Naive B cell (primary cell): ENCODE data around the gene CSNK1G1. TPM values are rescaled to one million over a fixed set of nuclear protein-coding genes. Genes with fewer than 3 reads are reported as not detected.
"Not testable (repeated sequence)": the region's sequence is repeated elsewhere in the genome, so short reads cannot be mapped to it uniquely, and the experiment has no call there.

Experiments
- ATAC-seq, 2 donors: fragments of 150-1000 bp; cut with Tn5 transposase; 2 replicates each; pipeline ENCODE4 v1.10.0; 2021; ENCODE audit warnings: low read depth in 2 of 2, mild to moderate bottlenecking in 2 of 2, moderate library complexity in 2 of 2
- DNase-seq: peaks from one replicate; pipeline ENCODE4 v3.0.0; 2022
- H3K27ac Mint-ChIP-seq, 6 donors: one replicate each; pipeline ENCODE4 v1.8.0; 2020 to 2022; ENCODE audit warnings: mild to moderate bottlenecking in 6 of 6, mixed read lengths in 6 of 6, moderate library complexity in 5 of 6, inconsistent platforms in 2 of 6
- H3K27me3 Mint-ChIP-seq, 3 donors: one replicate each; pipeline ENCODE4 v1.8.0; 2021 to 2022; ENCODE audit warnings: mixed read lengths in 3 of 3, mild to moderate bottlenecking in 1 of 3
- H3K36me3 Mint-ChIP-seq, 2 donors: one replicate each; pipeline ENCODE4 v1.8.0; 2020 to 2022; ENCODE audit warnings: mixed read lengths in 2 of 2, inconsistent platforms in 1 of 2, mild to moderate bottlenecking in 1 of 2
- H3K4me1 Mint-ChIP-seq, 3 donors: one replicate each; pipeline ENCODE4 v1.8.0; 2020 to 2022; ENCODE audit warnings: mixed read lengths in 3 of 3, inconsistent platforms in 1 of 3, mild to moderate bottlenecking in 1 of 3, moderate library complexity in 1 of 3
- H3K4me3 Mint-ChIP-seq, 8 donors: one replicate each; pipeline ENCODE4 v1.8.0; 2020 to 2022; ENCODE audit warnings: mild to moderate bottlenecking in 8 of 8, mixed read lengths in 8 of 8, moderate library complexity in 8 of 8, inconsistent platforms in 2 of 8
- H3K9me3 Mint-ChIP-seq, 7 donors: one replicate each; pipeline ENCODE4 v1.8.0; 2020 to 2022; ENCODE audit warnings: mixed read lengths in 7 of 7, mild to moderate bottlenecking in 5 of 7, inconsistent platforms in 2 of 7, moderate library complexity in 1 of 7
- polyA plus RNA-seq, 6 donors: library from polyadenylated mRNA; unstranded; fragments of 300-500 nt; fragmentation: Illumina TruSeq; gene quantifications; one replicate each; pipeline ENCODE4 v1.2.3, GENCODE V29; 2021; ENCODE audit warnings: low read depth in 6 of 6

Gene CSNK1G1
- polyA plus RNA-seq, 6 donors from 2014 or later, result 1.2 to 26.0 (median 15.4) TPM

DNA sequence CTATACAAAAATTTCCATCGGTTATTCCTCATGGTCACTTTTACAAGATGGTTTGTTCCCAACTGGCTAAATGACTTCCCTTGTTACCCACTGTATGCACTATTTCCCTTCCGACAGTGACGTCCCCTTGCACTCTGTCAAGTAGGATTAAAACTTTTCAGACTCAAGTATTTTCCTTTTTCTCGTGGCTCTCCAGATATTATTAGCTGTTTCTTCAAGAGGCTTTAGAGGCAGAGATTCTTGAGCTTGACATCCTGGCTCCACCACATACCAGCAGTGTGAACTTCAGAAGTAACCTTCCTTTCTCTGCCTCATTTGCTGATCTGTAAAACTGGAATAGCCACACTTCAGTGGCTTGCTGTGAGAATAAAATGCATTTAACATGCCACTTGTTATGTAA is 14.0 kb downstream of the CSNK1G1 start:
- ATAC-seq (no peak), DNase-seq (no peak)
- Mint-ChIP-seq H3K27ac (no peak overlapping the region), H3K4me1 (peaks cover 4 to 11% (median 8%) of the 10 kb centered on the region in 3 donors), H3K9me3 (no peaks in the 10 kb centered on the region), H3K36me3 (no peaks in the 10 kb centered on the region), H3K4me3 (no peak overlapping the region), H3K27me3 (no peaks in the 10 kb centered on the region)

DNA sequence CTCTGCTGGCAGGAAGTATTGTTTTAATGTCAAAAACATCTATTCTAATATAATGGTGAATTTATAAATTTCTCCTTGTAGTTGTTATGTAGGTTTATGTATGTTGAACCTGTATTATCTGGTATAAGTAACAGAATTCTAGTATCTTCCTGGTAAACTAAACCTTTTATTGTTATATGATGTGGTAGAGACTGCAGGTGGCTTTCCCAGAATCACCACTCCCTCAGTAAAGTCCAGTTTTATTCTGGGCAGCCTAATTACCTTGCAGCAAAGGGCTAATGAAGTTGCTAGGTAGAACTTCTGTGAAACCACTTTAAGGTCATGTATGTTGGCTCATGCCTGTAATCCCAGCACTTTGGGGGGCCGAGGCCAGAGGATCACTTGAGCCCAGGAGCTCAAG is 15.6 kb downstream of the CSNK1G1 start:
- no peaks in the 10 kb centered on the region for H3K36me3 Mint-ChIP-seq
- DNase-seq (no peak), ATAC-seq (no peak)
- no peak overlapping the region for H3K4me3 Mint-ChIP-seq
- H3K9me3 Mint-ChIP-seq, result no peaks in the 10 kb centered on the region
- H3K27ac Mint-ChIP-seq, result no peak overlapping the region
- H3K4me1 Mint-ChIP-seq, result peaks cover 2 to 9% (median 8%) of the 10 kb centered on the region in 3 donors
- H3K27me3 Mint-ChIP-seq, result no peaks in the 10 kb centered on the region

GRCh38 chr15:64337761-64338160 is 18.2 kb downstream of the CSNK1G1 start:
- no peaks in the 10 kb centered on the region for H3K36me3 Mint-ChIP-seq
- ATAC-seq, result no peak
- H3K27ac Mint-ChIP-seq, result no peak overlapping the region
- peaks cover 7 to 16% (median 9%) of the 10 kb centered on the region in 3 donors for H3K4me1 Mint-ChIP-seq
- H3K27me3 Mint-ChIP-seq, result no peaks in the 10 kb centered on the region
- no peak for DNase-seq
- no peak overlapping the region for H3K4me3 Mint-ChIP-seq
- H3K9me3 Mint-ChIP-seq, result no peaks in the 10 kb centered on the region

- Mint-ChIP-seq H3K4me1 (peaks cover 7 to 16% (median 9%) of the 10 kb centered on the region in 3 donors), H3K4me3 (peak overlapping the region in 1 of 8 donors; percentile 10), H3K36me3 (no peaks in the 10 kb centered on the region), H3K27ac (peak overlapping the region in 4 of 6 donors; percentile 0 to 65 (median 46)), H3K27me3 (no peaks in the 10 kb centered on the region), H3K9me3 (no peaks in the 10 kb centered on the region)
- no peak for ATAC-seq
- DNase-seq, result no peak
These were observed 21.7 kb downstream of the CSNK1G1 start for GRCh38 chr15:64333986-64334929.

DNA sequence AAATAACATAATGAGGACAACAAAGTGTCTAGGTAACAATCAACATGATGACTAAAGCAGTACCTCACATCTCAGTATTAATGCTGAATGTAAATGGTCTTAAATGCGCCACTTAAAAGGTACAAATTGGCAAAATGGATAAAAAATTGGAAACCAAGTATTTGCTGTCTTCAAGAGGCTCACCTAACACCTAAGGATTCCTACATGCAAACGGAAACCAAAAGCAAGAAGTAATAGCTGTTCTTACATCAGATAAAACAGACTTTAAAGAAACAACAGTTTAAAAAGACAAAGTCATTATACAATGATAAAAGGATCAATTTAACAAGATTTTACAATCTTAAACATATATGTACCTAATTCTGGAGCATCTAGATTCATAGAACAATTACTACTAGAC is 22.5 kb downstream of the CSNK1G1 start:
- Mint-ChIP-seq H3K9me3 (no peaks in the 10 kb centered on the region), H3K27me3 (no peaks in the 10 kb centered on the region), H3K36me3 (no peaks in the 10 kb centered on the region), H3K4me1 (peaks cover 7 to 16% (median 9%) of the 10 kb centered on the region in 3 donors), H3K4me3 (no peak overlapping the region), H3K27ac (peak overlapping the region in 2 of 6 donors; percentile 0 to 43)
- DNase-seq (no peak), ATAC-seq (no peak)

DNA sequence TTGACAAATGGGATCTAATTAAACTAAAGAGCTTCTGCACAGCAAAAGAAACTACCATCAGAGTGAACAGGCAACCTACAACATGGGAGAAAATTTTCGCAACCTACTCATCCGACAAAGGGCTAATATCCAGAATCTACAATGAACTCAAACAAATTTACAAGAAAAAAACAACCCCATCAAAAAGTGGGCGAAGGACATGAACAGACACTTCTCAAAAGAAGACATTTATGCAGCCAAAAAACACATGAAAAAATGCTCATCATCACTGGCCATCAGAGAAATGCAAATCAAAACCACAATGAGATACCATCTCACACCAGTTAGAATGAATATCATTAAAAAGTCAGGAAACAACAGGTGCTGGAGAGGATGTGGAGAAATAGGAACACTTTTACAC is 24.3 kb downstream of the CSNK1G1 start:
- not testable (repeated sequence) for H3K4me3 Mint-ChIP-seq, H3K36me3 Mint-ChIP-seq, H3K9me3 Mint-ChIP-seq, DNase-seq, H3K27me3 Mint-ChIP-seq, H3K27ac Mint-ChIP-seq, ATAC-seq
- peaks cover 7 to 16% (median 9%) of the 10 kb centered on the region in 3 donors for H3K4me1 Mint-ChIP-seq

GRCh38 chr15:64326975-64327374 is 29.0 kb downstream of the CSNK1G1 start:
- H3K36me3 Mint-ChIP-seq, H3K9me3 Mint-ChIP-seq, DNase-seq, H3K4me1 Mint-ChIP-seq, ATAC-seq, H3K27ac Mint-ChIP-seq, H3K4me3 Mint-ChIP-seq, H3K27me3 Mint-ChIP-seq: not testable (repeated sequence)

DNA sequence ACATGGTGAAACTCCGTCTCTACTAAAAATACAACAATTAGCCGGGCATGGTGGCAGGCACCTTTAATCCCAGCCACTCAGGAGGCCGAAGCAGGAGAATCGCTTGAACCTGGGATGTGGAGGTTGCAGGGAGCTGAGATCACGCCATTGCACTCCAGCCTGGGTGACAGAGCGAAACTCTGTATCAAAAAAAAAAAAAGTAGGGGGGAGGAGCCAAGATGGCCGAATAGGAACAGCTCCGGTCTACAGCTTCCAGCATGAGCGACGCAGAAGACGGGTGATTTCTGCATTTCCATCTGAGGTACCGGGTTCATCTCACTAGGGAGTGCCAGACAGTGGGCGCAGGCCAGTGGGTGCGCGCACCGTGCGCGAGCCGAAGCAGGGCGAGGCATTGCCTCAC is 29.5 kb downstream of the CSNK1G1 start:
- not testable (repeated sequence) for H3K36me3 Mint-ChIP-seq, H3K9me3 Mint-ChIP-seq, H3K4me3 Mint-ChIP-seq, ATAC-seq, H3K27me3 Mint-ChIP-seq, H3K4me1 Mint-ChIP-seq, H3K27ac Mint-ChIP-seq, DNase-seq

DNA sequence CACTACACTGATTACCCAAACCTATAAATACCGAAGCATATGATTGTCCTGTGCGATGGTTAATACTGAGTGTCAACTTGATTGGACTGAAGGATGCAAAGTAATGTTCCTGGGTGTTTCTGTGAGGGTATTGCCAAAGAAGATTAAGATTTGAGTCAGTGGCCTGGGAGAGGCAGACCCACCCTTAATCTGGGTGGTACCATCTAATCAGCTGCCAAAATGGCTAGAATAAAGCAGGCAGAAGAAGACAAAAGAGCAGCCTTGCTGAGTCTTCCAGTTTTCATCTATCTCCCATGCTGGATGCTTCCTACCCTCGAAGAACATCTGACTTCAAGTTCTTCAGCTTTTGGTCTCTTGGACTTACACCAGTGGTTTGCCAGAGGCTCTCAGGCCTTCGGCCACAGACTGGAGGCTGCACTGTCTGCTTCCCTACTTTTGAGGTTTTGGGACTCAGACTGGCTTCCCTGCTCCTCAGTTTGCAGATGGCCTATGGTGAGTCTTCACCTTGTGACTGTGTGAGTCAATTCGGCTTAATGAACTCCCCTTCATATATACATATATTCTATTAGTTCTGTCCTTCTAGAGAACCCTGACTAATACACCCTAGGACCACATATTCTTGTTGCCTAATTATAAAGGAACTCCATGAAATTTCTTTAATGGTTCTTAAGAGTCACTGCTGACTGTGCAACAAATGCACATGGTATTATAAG is 31.7 kb downstream of the CSNK1G1 start:
- no peaks in the 10 kb centered on the region for H3K27me3 Mint-ChIP-seq
- no peak for DNase-seq
- H3K27ac Mint-ChIP-seq, result peak overlapping the region in 3 of 6 donors; percentile 28 to 82 (median 54)

GRCh38 chr15:64315216-64315615 is 40.8 kb downstream of the CSNK1G1 start:
- peak overlapping the region in 1 of 6 donors; percentile 83 for H3K27ac Mint-ChIP-seq

More for the DNA sequence above, 31.7 kb downstream of the CSNK1G1 start:
- Mint-ChIP-seq H3K4me3 (no peak overlapping the region), H3K9me3 (no peaks in the 10 kb centered on the region), H3K4me1 (peaks cover 0 to 6% (median 3%) of the 10 kb centered on the region in 3 donors), H3K36me3 (no peaks in the 10 kb centered on the region)
- no peak for ATAC-seq

DNA sequence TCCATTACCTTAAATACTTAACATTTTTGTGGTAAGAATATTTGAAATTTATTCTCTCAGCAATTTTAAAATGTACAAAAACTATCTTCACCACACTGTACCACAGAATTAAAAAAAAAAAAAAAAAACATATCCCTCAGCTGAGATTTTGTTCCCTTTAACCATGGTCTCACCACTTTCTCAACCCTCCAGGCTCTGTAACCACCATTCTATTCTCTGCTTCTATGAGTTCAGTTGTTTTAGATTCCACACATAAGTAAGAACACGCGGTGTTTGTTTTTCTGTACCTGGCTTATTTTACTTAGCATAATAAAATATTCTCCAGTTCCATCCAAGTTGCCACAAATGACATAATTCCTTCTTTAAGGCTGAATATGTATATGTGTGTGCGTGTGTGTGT is 41.5 kb downstream of the CSNK1G1 start:
- Mint-ChIP-seq H3K27ac (peak overlapping the region in 2 of 6 donors; percentile 2 to 63), H3K4me1 (peaks cover 0 to 14% (median 5%) of the 10 kb centered on the region in 3 donors), H3K9me3 (no peaks in the 10 kb centered on the region), H3K36me3 (no peaks in the 10 kb centered on the region), H3K4me3 (no peak overlapping the region), H3K27me3 (no peaks in the 10 kb centered on the region)
- no peak for ATAC-seq
- DNase-seq, result no peak

More at GRCh38 chr15:64315216-64315615, 40.8 kb downstream of the CSNK1G1 start:
- ATAC-seq, result no peak
- no peaks in the 10 kb centered on the region for H3K27me3 Mint-ChIP-seq
- no peak for DNase-seq
- no peak overlapping the region for H3K4me3 Mint-ChIP-seq
- H3K4me1 Mint-ChIP-seq, result peaks cover 0 to 14% (median 5%) of the 10 kb centered on the region in 3 donors
- H3K9me3 Mint-ChIP-seq, result no peaks in the 10 kb centered on the region
- no peaks in the 10 kb centered on the region for H3K36me3 Mint-ChIP-seq

GRCh38 chr15:64311566-64311965 is 44.4 kb downstream of the CSNK1G1 start:
- Mint-ChIP-seq H3K36me3 (no peaks in the 10 kb centered on the region), H3K27me3 (no peaks in the 10 kb centered on the region), H3K4me1 (peaks cover 0 to 14% (median 5%) of the 10 kb centered on the region in 3 donors), H3K9me3 (no peaks in the 10 kb centered on the region), H3K4me3 (no peak overlapping the region), H3K27ac (no peak overlapping the region)
- no peak for DNase-seq
- no peak for ATAC-seq

DNA sequence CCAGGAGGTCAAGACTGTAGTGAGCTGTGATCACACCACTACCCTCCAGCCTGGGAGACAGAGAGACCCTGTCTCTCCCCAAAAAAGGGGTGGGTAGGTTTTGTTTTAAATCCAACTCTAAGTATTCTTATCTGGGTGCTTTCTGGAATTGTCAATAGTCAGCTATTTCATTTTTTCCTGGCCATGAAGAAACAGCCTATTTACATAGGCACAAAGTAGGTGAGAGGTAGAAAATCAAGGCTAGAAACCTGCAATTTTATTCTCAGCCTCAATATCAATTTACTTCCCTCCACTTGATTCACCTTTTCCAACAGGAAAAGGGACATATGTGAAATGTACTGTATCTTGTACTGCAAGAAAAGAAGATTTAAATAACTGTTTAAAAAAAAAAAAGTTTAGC is 45.9 kb downstream of the CSNK1G1 start:
- peaks cover 5 to 15% (median 6%) of the 10 kb centered on the region in 3 donors for H3K4me1 Mint-ChIP-seq
- no peak overlapping the region for H3K27ac Mint-ChIP-seq
- no peaks in the 10 kb centered on the region for H3K27me3 Mint-ChIP-seq
- DNase-seq (no peak), ATAC-seq (no peak)
- H3K36me3 Mint-ChIP-seq, result no peaks in the 10 kb centered on the region
- no peak overlapping the region for H3K4me3 Mint-ChIP-seq
- H3K9me3 Mint-ChIP-seq, result no peaks in the 10 kb centered on the region

DNA sequence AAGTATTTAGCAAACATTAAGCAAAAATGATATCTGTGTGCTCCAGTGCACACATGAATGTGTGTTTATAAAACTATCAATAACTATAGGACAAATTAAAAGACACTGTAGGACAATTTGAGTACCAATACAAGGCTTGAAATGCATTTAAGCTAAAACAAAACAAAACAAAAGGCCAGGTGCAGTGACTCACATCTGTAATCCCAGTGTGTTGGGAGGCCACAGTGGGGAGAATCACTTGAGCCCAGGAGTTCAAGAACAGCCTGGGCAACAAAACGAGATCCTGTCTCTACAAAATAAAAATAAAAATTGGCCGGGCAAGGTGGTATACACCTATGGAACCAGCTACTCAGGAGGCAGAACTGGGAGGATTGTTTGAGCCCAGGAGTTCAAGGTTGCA is 50.7 kb downstream of the CSNK1G1 start:
- peaks cover 0 to 6% (median 4%) of the 10 kb centered on the region in 3 donors for H3K4me1 Mint-ChIP-seq
- no peak for DNase-seq
- no peak overlapping the region for H3K4me3 Mint-ChIP-seq
- H3K9me3 Mint-ChIP-seq, result no peaks in the 10 kb centered on the region
- ATAC-seq, result no peak
- H3K27me3 Mint-ChIP-seq, result no peaks in the 10 kb centered on the region
- H3K36me3 Mint-ChIP-seq, result peaks cover 0 to 11% of the 10 kb centered on the region in 2 donors
- H3K27ac Mint-ChIP-seq, result no peak overlapping the region
